K562 (cell line): ENCODE measurements around the gene MYPN. TPM values are rescaled to one million over a fixed set of nuclear protein-coding genes. Genes with fewer than 3 reads are reported as not detected.

ENCODE experiments used
- ATAC-seq: fragments of 200-7000 bp; cut with Tn5 transposase; 3 replicates; pipeline ENCODE4 v1.9.1; 2020; ENCODE audit warnings: moderate library complexity
- BruUV-seq: library from RNA; stranded (reverse); fragments of 400-500 nt; replicated peaks from 2 replicates; lab custom pipeline; 2021; lab: Mats Ljungman, UMichigan
- CTCF ChIA-PET: fragments of 300-600 bp; formaldehyde crosslinking; extraction: SDS; loops from one replicate; lab custom pipeline; 2021; ENCODE audit warnings: low intra/inter-chr PET ratio; lab: Yijun Ruan, JAX
- POLR2A ChIA-PET: fragments of 300-600, 350-650 bp; sonication (Branson Sonifier 250); formaldehyde crosslinking; extraction: SDS; loops from one replicate; lab custom pipeline; 2021; ENCODE audit warnings: antibody characterized with exemption, inconsistent platforms; lab: Yijun Ruan, JAX
- DNase-seq, 4 experiments: peaks; one replicate each; pipeline versions ENCODE4 v3.0.0 to v3.0.0-alpha.2; 2011 to 2018; ENCODE audit warnings: low spot score in 3 of 4, mixed read lengths in 3 of 4; ENCODE audit errors: extremely low read depth in 1 of 4
- FAIRE-seq: peaks from 2 replicates; lab custom pipeline; 2011; peaks lifted over from hg19 to GRCh38; lab: Jason Lieb, UNC
- H2AFZ ChIP-seq: 2 replicates; pipeline ENCODE4 v1.6.0; 2011; ENCODE audit warnings: low read depth, low read length, control low read depth, inconsistent platforms
- H3K27ac ChIP-seq: fragments of 200-600 bp; 3 replicates; pipeline ENCODE4 v1.8.0; 2011; ENCODE audit warnings: low read depth, mild to moderate bottlenecking, control low read depth, inconsistent platforms, low read length, moderate library complexity, mixed read lengths; ENCODE audit errors: extremely low read depth
- H3K27me3 ChIP-seq, 2 experiments: fragments of 300-600 bp in 1 of 2; 2 replicates in 1 of 2; 3 replicates in 1 of 2; pipeline versions ENCODE4 v1.6.0 to v1.8.0; 2011; ENCODE audit warnings: inconsistent platforms in 2 of 2, low read length in 2 of 2, mild to moderate bottlenecking in 1 of 2, mixed read lengths in 1 of 2, moderate library complexity in 1 of 2; ENCODE audit not compliant: control insufficient read depth in 2 of 2, insufficient read depth in 2 of 2
- H3K36me3 ChIP-seq: fragments of 300-600 bp; 3 replicates; pipeline ENCODE4 v1.8.0; 2011; ENCODE audit warnings: mild to moderate bottlenecking, low read length, inconsistent platforms; ENCODE audit not compliant: control insufficient read depth, insufficient read depth
- H3K4me1 ChIP-seq, 2 experiments: fragments of 200-600 bp in 1 of 2; replicated peaks in 1 of 2; 2 replicates in 1 of 2; 3 replicates in 1 of 2; pipeline versions ENCODE4 v1.5.1 to v1.8.0; 2011; ENCODE audit warnings: inconsistent platforms in 2 of 2, low read length in 2 of 2, mild to moderate bottlenecking in 1 of 2, mixed read lengths in 1 of 2, moderate library complexity in 1 of 2; ENCODE audit not compliant: control insufficient read depth in 2 of 2, insufficient read depth in 2 of 2
- H3K4me2 ChIP-seq: 2 replicates; pipeline ENCODE4 v1.6.1; 2011; ENCODE audit warnings: low read length, control low read depth, inconsistent platforms, mixed read lengths; ENCODE audit not compliant: insufficient read depth
- H3K4me3 ChIP-seq: fragments of 200-600 bp; sonication (generic), shearing (Covaris generic); 2 replicates; pipeline ENCODE4 v1.5.1; 2016; ENCODE audit warnings: control low read depth, inconsistent platforms
- H3K79me2 ChIP-seq: fragments of 200-600 bp; 3 replicates; pipeline ENCODE4 v1.8.0; 2011; ENCODE audit warnings: low read length, inconsistent platforms; ENCODE audit not compliant: control insufficient read depth, insufficient read depth
- H3K9ac ChIP-seq, 2 experiments: 2 replicates each; pipeline versions ENCODE4 v1.6.0 to v1.6.1; 2011; ENCODE audit warnings: low read depth in 2 of 2, low read length in 2 of 2, control low read depth in 1 of 2, inconsistent platforms in 1 of 2, mild to moderate bottlenecking in 1 of 2, mixed read lengths in 1 of 2; ENCODE audit not compliant: insufficient read depth in 1 of 2
- H3K9me1 ChIP-seq: one replicate; pipeline ENCODE4 v1.6.0; 2011; ENCODE audit warnings: inconsistent platforms, mild to moderate bottlenecking, low read length, moderate library complexity; ENCODE audit not compliant: control insufficient read depth, insufficient read depth
- H3K9me3 ChIP-seq: replicated peaks from 2 replicates; pipeline ENCODE4 v1.5.1; 2011; ENCODE audit warnings: low read depth, low read length, inconsistent platforms; ENCODE audit not compliant: control insufficient read depth, insufficient read depth
- H4K20me1 ChIP-seq: replicated peaks from 2 replicates; pipeline ENCODE4 v1.6.1; 2011; ENCODE audit warnings: low read length, inconsistent platforms, mixed read lengths; ENCODE audit not compliant: control insufficient read depth, insufficient read depth
- FOSL1 ChIP-seq: fragments of 200-800 bp; sonication (Bioruptor generic); conservative IDR thresholded peaks from 2 replicates; pipeline ENCODE4 v1.6.1; 2016; ENCODE audit warnings: missing genetic modification characterization, missing compliant biosample characterization
- NFE2L1 ChIP-seq: fragments of 450-650 bp; IDR thresholded peaks from 2 replicates; pipeline ENCODE4 v1.6.1; 2016; ENCODE audit warnings: missing genetic modification characterization, low read depth, mild to moderate bottlenecking, missing compliant biosample characterization, moderate library complexity, borderline replicate concordance
- RBM25 ChIP-seq: fragments of 200-400 bp; formaldehyde crosslinking; IDR thresholded peaks from 2 replicates; pipeline ENCODE4 v1.6.1; 2018; ENCODE audit warnings: low read length, low read depth, moderate library complexity; ENCODE audit not compliant: severe bottlenecking
- WGBS: fragments of 100-300 bp; shearing (Covaris generic); methylation state at CpG from one replicate; pipeline ENCODE4 v1.1.6; 2016; ENCODE audit warnings: low coverage, mixed read lengths; ENCODE audit not compliant: insufficient coverage; ENCODE audit errors: missing lambda C conversion rate; 5-methylcytosine and 5-hydroxymethylcytosine counted together
- in situ Hi-C: fragments of 300-500 bp; cut with MboI; formaldehyde crosslinking; loops from 4 replicates; pipeline ENCODE4 v1.15.0; 2018; ENCODE audit warnings: inconsistent platforms, mixed read lengths
- intact Hi-C: fragments of 100-400 bp; cut with micrococcal nuclease; formaldehyde crosslinking; loops from 2 replicates; pipeline ENCODE4 v1.14.2; 2022
- polyA plus RNA-seq, 8 experiments: library from polyadenylated mRNA; depleted of rRNA in 4 of 8; stranded (reverse) in 5 of 8; unstranded in 3 of 8; fragments of >200 nt; fragmentation: Nextera tagmentation in 2 of 8; fragmentation: Illumina TruSeq in 1 of 8; extraction: Ambion mirVana in 2 of 8; extraction: Trizol in 1 of 8; gene quantifications; 2 replicates each; pipeline versions ENCODE4 v1.2.1 to v1.2.3, GENCODE V29; 2011 to 2014; ENCODE audit warnings: inconsistent platforms in 1 of 8, missing spikeins in 1 of 8
- total RNA-seq, 7 experiments: library from RNA; depleted of rRNA in 6 of 7; stranded (reverse); fragments of >200 nt in 6 of 7; fragmentation: Illumina TruSeq in 2 of 7; extraction: Trizol in 2 of 7; gene quantifications; 2 replicates each; pipeline versions ENCODE4 v1.2.1 to v1.2.3, GENCODE V29; 2011 to 2021; ENCODE audit warnings: low replicate concordance in 1 of 7
- TF ChIP-seq, protein P1 (sequence below), 2 experiments: fragments of 450-650 bp; conservative IDR thresholded peaks; 2 replicates each; pipeline ENCODE4 v1.6.1; 2017; ENCODE audit warnings: mild to moderate bottlenecking in 2 of 2, moderate library complexity in 2 of 2
- TF ChIP-seq, protein P2 (sequence below): fragments of 250-450 bp; sonication (Bioruptor Pico); IDR thresholded peaks from 2 replicates; pipeline ENCODE4 v1.8.0; 2022; ENCODE audit warnings: moderate library complexity, mild to moderate bottlenecking, inconsistent platforms

Gene MYPN
- total and polyA plus RNA-seq, 9 of the 15 experiments (the other 6 are each of a cell fraction or from before 2014, with no cell fraction given): not detected

DNA sequence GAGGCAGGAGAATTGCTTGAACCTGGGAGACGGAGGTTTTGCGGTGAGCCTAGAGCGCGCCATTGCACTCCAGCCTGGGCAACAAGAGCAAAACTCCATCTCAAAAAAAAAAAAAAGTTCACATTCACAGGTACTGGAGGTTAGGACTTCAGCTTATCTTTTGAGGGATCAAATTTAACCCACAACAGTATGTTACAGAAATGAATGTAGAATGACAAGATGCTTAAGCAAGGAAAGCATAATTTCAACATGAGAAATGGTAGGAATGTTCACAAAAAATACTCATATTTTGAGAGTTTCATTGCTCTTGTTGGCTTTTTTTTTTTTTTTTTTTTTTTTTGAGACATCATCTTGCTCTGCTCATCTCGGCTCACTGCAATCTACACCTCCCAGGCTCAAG, 32.3 kb upstream of the MYPN start (continued):
- TF ChIP-seq, protein P1, sequence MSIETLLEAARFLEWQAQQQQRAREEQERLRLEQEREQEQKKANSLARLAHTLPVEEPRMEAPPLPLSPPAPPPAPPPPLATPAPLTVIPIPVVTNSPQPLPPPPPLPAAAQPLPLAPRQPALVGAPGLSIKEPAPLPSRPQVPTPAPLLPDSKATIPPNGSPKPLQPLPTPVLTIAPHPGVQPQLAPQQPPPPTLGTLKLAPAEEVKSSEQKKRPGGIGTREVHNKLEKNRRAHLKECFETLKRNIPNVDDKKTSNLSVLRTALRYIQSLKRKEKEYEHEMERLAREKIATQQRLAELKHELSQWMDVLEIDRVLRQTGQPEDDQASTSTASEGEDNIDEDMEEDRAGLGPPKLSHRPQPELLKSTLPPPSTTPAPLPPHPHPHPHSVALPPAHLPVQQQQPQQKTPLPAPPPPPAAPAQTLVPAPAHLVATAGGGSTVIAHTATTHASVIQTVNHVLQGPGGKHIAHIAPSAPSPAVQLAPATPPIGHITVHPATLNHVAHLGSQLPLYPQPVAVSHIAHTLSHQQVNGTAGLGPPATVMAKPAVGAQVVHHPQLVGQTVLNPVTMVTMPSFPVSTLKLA (conservative IDR thresholded peaks at IDR 0.05): no peak
- TF ChIP-seq, protein P2, sequence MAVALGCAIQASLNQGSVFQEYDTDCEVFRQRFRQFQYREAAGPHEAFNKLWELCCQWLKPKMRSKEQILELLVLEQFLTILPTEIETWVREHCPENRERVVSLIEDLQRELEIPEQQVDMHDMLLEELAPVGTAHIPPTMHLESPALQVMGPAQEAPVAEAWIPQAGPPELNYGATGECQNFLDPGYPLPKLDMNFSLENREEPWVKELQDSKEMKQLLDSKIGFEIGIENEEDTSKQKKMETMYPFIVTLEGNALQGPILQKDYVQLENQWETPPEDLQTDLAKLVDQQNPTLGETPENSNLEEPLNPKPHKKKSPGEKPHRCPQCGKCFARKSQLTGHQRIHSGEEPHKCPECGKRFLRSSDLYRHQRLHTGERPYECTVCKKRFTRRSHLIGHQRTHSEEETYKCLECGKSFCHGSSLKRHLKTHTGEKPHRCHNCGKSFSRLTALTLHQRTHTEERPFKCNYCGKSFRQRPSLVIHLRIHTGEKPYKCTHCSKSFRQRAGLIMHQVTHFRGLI: no peak
- no peak for TF ChIP-seq NFE2L1 (tag)

DNA sequence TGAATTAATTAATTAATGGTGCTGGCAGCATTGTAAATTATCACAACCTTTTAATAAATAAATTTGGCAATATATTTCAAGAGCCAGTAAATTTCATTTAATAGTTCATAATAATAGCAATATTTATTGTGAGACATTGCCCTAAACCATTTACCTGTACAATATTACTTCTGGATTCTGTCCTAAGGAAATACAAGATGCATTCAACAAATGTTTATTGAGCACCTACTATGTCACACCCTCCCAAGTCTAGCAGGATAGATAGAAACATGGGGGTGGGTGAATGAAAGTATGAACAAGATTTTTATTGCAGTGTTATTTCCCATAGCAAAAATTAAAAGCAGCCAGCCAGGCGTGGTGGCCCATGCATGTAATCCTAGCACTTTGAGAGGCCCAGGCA, 29.9 kb upstream of the MYPN start:
- peaks cover 6% of the 10 kb centered on the region for H3K79me2 ChIP-seq
- in situ Hi-C loops (no loop called here), intact Hi-C loops (loop anchor here (10.0 kb wide), 2 partner anchors 195 to 295 kb away; partner anchors contain the start of gene SIRT1)
- no peak overlapping the region for H3K27ac ChIP-seq
- ChIA-PET CTCF (no interaction called here), POLR2A (no interaction called here)
- H3K27me3 ChIP-seq: no peaks in the 10 kb centered on the region
- H4K20me1 ChIP-seq: no peaks in the 10 kb centered on the region
- H3K9me1 ChIP-seq: no peaks in the 10 kb centered on the region
- no peak overlapping the region for H3K4me2 ChIP-seq
- 42% methylated on average over 1 of the region's 1 CpG for WGBS
- TF ChIP-seq RBM25 (peak; percentile 56), FOSL1 (tag) (no peak)
- FAIRE-seq (no peak), ATAC-seq (no peak), DNase-seq (no peak)
- H3K9ac ChIP-seq: no peak overlapping the region
- H3K4me1 ChIP-seq: peaks cover 6% of the 10 kb centered on the region in 2 experiments; a peak in 4 of 5 replicates
- BruUV-seq: no TSS peak
- H3K9me3 ChIP-seq: peaks cover 2% of the 10 kb centered on the region; the same call in 1 of the 2 replicates
- H2AFZ ChIP-seq: no peak overlapping the region
- H3K4me3 ChIP-seq: no peak overlapping the region
- H3K36me3 ChIP-seq: no peaks in the 10 kb centered on the region
